Medulla oblongata (tissue), 1 donor: Measurements from ENCODE around the gene OCA2.
A peak's percentile ranks its signal among the peaks of the same experiment; 100 is the strongest.

ENCODE experiments used
- DNase-seq: peaks from one replicate; pipeline ENCODE4 v3.0.0-alpha.2; 2015; ENCODE audit errors: extremely low spot score

The OCA2 gene

GRCh38 chr15:28120359-28120640 lies 21.2 kb upstream of the OCA2 start:
- no peak for DNase-seq

GRCh38 chr15:28118531-28118930 lies 19.4 kb upstream of the OCA2 start:
- no peak for DNase-seq

GRCh38 chr15:28118083-28118482 lies 19.0 kb upstream of the OCA2 start:
- DNase-seq: no peak

- no peak for DNase-seq
Measured at GRCh38 chr15:28117432-28117990, 18.4 kb upstream of the OCA2 start.

GRCh38 chr15:28116521-28117431 lies 17.7 kb upstream of the OCA2 start:
- DNase-seq: no peak

- DNase-seq: no peak
Measured at GRCh38 chr15:28115871-28116270, 16.8 kb upstream of the OCA2 start.

GRCh38 chr15:28114721-28115622 lies 15.9 kb upstream of the OCA2 start:
- DNase-seq: no peak

GRCh38 chr15:28114114-28114455 lies 15.0 kb upstream of the OCA2 start:
- DNase-seq: no peak

GRCh38 chr15:28113394-28114113 lies 14.4 kb upstream of the OCA2 start:
- DNase-seq: no peak

GRCh38 chr15:28112962-28113361 lies 13.8 kb upstream of the OCA2 start:
- no peak for DNase-seq

- DNase-seq: no peak
Measured at GRCh38 chr15:28112101-28112760, 13.1 kb upstream of the OCA2 start.

GRCh38 chr15:28111543-28111942 lies 12.4 kb upstream of the OCA2 start:
- no peak for DNase-seq

GRCh38 chr15:28110481-28110881 lies 11.4 kb upstream of the OCA2 start:
- DNase-seq: peak; percentile 30

GRCh38 chr15:28109626-28110455 lies 10.7 kb upstream of the OCA2 start:
- DNase-seq: no peak

- DNase-seq: no peak
Measured at GRCh38 chr15:28107904-28108275, 8.8 kb upstream of the OCA2 start.

GRCh38 chr15:28107111-28107903 lies 8.2 kb upstream of the OCA2 start:
- DNase-seq: no peak

- no peak for DNase-seq
Measured at GRCh38 chr15:28106294-28107110, 7.4 kb upstream of the OCA2 start.

- no peak for DNase-seq
Measured at GRCh38 chr15:28105793-28106192, 6.7 kb upstream of the OCA2 start.

- no peak for DNase-seq
Measured at GRCh38 chr15:28105224-28105791, 6.2 kb upstream of the OCA2 start.
